ENCODE measurements around the gene WNT4.

The WNT4 gene

GRCh38 chr1:22089787-22090186 lies 53.1 kb downstream of the WNT4 start:
- H2AFZ ChIP-seq (ENCODE audit: low read depth, low read length) = no peak overlapping the region
- H3K79me2 ChIP-seq (ENCODE audit: low read length) = peaks cover 57% of the 10 kb centered on the region
- TF ChIP-seq CTCF (IDR thresholded peaks at IDR 0.05; ENCODE audit: low read depth, low read length) (no peak), EZH2phosphoT487 (IDR thresholded peaks at IDR 0.05; ENCODE audit: low read depth) (no peak)
- H3K27ac ChIP-seq (ENCODE audit: low read length) = no peak overlapping the region
- H3K27me3 ChIP-seq (ENCODE audit: low read depth, low read length) = no peaks in the 10 kb centered on the region
- no peak overlapping the region for H3K4me3 ChIP-seq (ENCODE audit: low read length)
- H3K9me3 ChIP-seq (ENCODE audit: insufficient read depth, low read length) = no peaks in the 10 kb centered on the region
- H3K36me3 ChIP-seq (replicated peaks; ENCODE audit: low read depth, low read length) = peaks cover 38% of the 10 kb centered on the region
- H3K9ac ChIP-seq (ENCODE audit: low read length) = no peak overlapping the region
- H3K4me1 ChIP-seq (ENCODE audit: low read length) = peaks cover 54% of the 10 kb centered on the region
- peaks cover 79% of the 10 kb centered on the region for H4K20me1 ChIP-seq (ENCODE audit: insufficient read depth, low read length)
- H3K4me2 ChIP-seq (ENCODE audit: low read length) = 0 out of 2 replicates have a peak overlapping the region, but pooled peaks have one; percentile 3

GRCh38 chr1:22089134-22089571 lies 53.7 kb downstream of the WNT4 start:
- H4K20me1 ChIP-seq (ENCODE audit: insufficient read depth, low read length) = peaks cover 82% of the 10 kb centered on the region
- peaks cover 38% of the 10 kb centered on the region for H3K36me3 ChIP-seq (replicated peaks; ENCODE audit: low read depth, low read length)
- no peak overlapping the region for H2AFZ ChIP-seq (ENCODE audit: low read depth, low read length)
- no peak overlapping the region for H3K4me3 ChIP-seq (ENCODE audit: low read length)
- peaks cover 54% of the 10 kb centered on the region for H3K4me1 ChIP-seq (ENCODE audit: low read length)
- peak overlapping the region; percentile 13 for H3K4me2 ChIP-seq (ENCODE audit: low read length)
- peaks cover 62% of the 10 kb centered on the region for H3K79me2 ChIP-seq (ENCODE audit: low read length)
- no peak for TF ChIP-seq CTCF (IDR thresholded peaks at IDR 0.05; ENCODE audit: low read depth, low read length)
- no peak for TF ChIP-seq EZH2phosphoT487 (IDR thresholded peaks at IDR 0.05; ENCODE audit: low read depth)
- H3K9me3 ChIP-seq (ENCODE audit: insufficient read depth, low read length) = no peaks in the 10 kb centered on the region
- no peaks in the 10 kb centered on the region for H3K27me3 ChIP-seq (ENCODE audit: low read depth, low read length)
- no peak overlapping the region for H3K9ac ChIP-seq (ENCODE audit: low read length)
- H3K27ac ChIP-seq (ENCODE audit: low read length) = no peak overlapping the region

- Histone ChIP-seq H3K36me3 (replicated peaks; ENCODE audit: low read depth, low read length) (peaks cover 33% of the 10 kb centered on the region), H3K9me3 (ENCODE audit: insufficient read depth, low read length) (no peaks in the 10 kb centered on the region), H3K4me3 (ENCODE audit: low read length) (no peak overlapping the region), H4K20me1 (ENCODE audit: insufficient read depth, low read length) (peaks cover 83% of the 10 kb centered on the region), H2AFZ (ENCODE audit: low read depth, low read length) (no peak overlapping the region), H3K4me1 (ENCODE audit: low read length) (peaks cover 49% of the 10 kb centered on the region), H3K27ac (ENCODE audit: low read length) (no peak overlapping the region), H3K27me3 (ENCODE audit: low read depth, low read length) (no peaks in the 10 kb centered on the region), H3K4me2 (ENCODE audit: low read length) (no peak overlapping the region), H3K9ac (ENCODE audit: low read length) (no peak overlapping the region), H3K79me2 (ENCODE audit: low read length) (peaks cover 64% of the 10 kb centered on the region)
- TF ChIP-seq CTCF (IDR thresholded peaks at IDR 0.05; ENCODE audit: low read depth, low read length) (no peak), EZH2phosphoT487 (IDR thresholded peaks at IDR 0.05; ENCODE audit: low read depth) (no peak)
Observed at GRCh38 chr1:22088331-22088730, 54.6 kb downstream of the WNT4 start.

GRCh38 chr1:22080191-22080590 lies 62.7 kb downstream of the WNT4 start:
- H3K9ac ChIP-seq (ENCODE audit: low read length) = no peak overlapping the region
- H3K79me2 ChIP-seq (ENCODE audit: low read length) = peaks cover 87% of the 10 kb centered on the region
- H3K4me3 ChIP-seq (ENCODE audit: low read length) = no peak overlapping the region
- peak overlapping the region; percentile 31; the same call in 1 of the 2 replicates for H3K27ac ChIP-seq (ENCODE audit: low read length)
- H3K4me1 ChIP-seq (ENCODE audit: low read length) = peaks cover 43% of the 10 kb centered on the region
- no peak overlapping the region for H2AFZ ChIP-seq (ENCODE audit: low read depth, low read length)
- peak overlapping the region; percentile 43 for H3K4me2 ChIP-seq (ENCODE audit: low read length)
- peaks cover 90% of the 10 kb centered on the region for H4K20me1 ChIP-seq (ENCODE audit: insufficient read depth, low read length)
- H3K9me3 ChIP-seq (ENCODE audit: insufficient read depth, low read length) = no peaks in the 10 kb centered on the region
- H3K27me3 ChIP-seq (ENCODE audit: low read depth, low read length) = no peaks in the 10 kb centered on the region
- TF ChIP-seq CTCF (IDR thresholded peaks at IDR 0.05; ENCODE audit: low read depth, low read length) (no peak), EZH2phosphoT487 (IDR thresholded peaks at IDR 0.05; ENCODE audit: low read depth) (no peak)
- peaks cover 31% of the 10 kb centered on the region for H3K36me3 ChIP-seq (replicated peaks; ENCODE audit: low read depth, low read length)
